ENCODE results near the gene SNX24.
"Not testable (repeated sequence)": the region's sequence is repeated elsewhere in the genome, so short reads cannot be mapped to it uniquely, and the experiment has no call there.

The SNX24 gene

GRCh38 chr5:122870219-122870856 is 24.9 kb downstream of the SNX24 start:
- in situ Hi-C loops (cut with HindIII; ENCODE audit: low sequenced_read_pairs) = no loop called here

GRCh38 chr5:122871661-122872060 is 26.2 kb downstream of the SNX24 start:
- in situ Hi-C loops (cut with HindIII; ENCODE audit: low sequenced_read_pairs) = no loop called here

GRCh38 chr5:122874179-122874875 is 28.9 kb downstream of the SNX24 start:
- in situ Hi-C loops (cut with HindIII; ENCODE audit: low sequenced_read_pairs) = no loop called here

- in situ Hi-C loops (cut with HindIII; ENCODE audit: low sequenced_read_pairs) = no loop called here
Measured at GRCh38 chr5:122877518-122877917, 32.1 kb downstream of the SNX24 start.

- in situ Hi-C loops (cut with HindIII; ENCODE audit: low sequenced_read_pairs) = no loop called here
Measured at GRCh38 chr5:122879076-122879475, 33.7 kb downstream of the SNX24 start.

GRCh38 chr5:122880170-122880689 is 34.8 kb downstream of the SNX24 start:
- in situ Hi-C loops (cut with HindIII; ENCODE audit: low sequenced_read_pairs) = no loop called here

GRCh38 chr5:122880749-122881148 is 35.3 kb downstream of the SNX24 start:
- in situ Hi-C loops (cut with HindIII; ENCODE audit: low sequenced_read_pairs) = no loop called here

- in situ Hi-C loops (cut with HindIII; ENCODE audit: low sequenced_read_pairs) = no loop called here
Measured at GRCh38 chr5:122882831-122883230, 37.4 kb downstream of the SNX24 start.

- in situ Hi-C loops (cut with HindIII; ENCODE audit: low sequenced_read_pairs) = no loop called here
Measured at GRCh38 chr5:122885045-122885517, 39.7 kb downstream of the SNX24 start.

- in situ Hi-C loops (cut with HindIII; ENCODE audit: low sequenced_read_pairs) = no loop called here
Measured at GRCh38 chr5:122885891-122886290, 40.5 kb downstream of the SNX24 start.

- in situ Hi-C loops (cut with HindIII; ENCODE audit: low sequenced_read_pairs) = no loop called here
Measured at GRCh38 chr5:122895141-122895540, 49.7 kb downstream of the SNX24 start.

GRCh38 chr5:122896598-122897282 is 51.3 kb downstream of the SNX24 start:
- in situ Hi-C loops (cut with HindIII; ENCODE audit: low sequenced_read_pairs) = no loop called here

GRCh38 chr5:122897283-122897602 is 51.8 kb downstream of the SNX24 start:
- in situ Hi-C loops (cut with HindIII; ENCODE audit: low sequenced_read_pairs) = no loop called here

GRCh38 chr5:122901346-122901745 is 55.9 kb downstream of the SNX24 start:
- in situ Hi-C loops (cut with HindIII; ENCODE audit: low sequenced_read_pairs) = no loop called here

GRCh38 chr5:122902263-122902662 is 56.9 kb downstream of the SNX24 start:
- in situ Hi-C loops (cut with HindIII; ENCODE audit: low sequenced_read_pairs) = no loop called here

GRCh38 chr5:122906768-122907167 is 61.4 kb downstream of the SNX24 start:
- in situ Hi-C loops (cut with HindIII; ENCODE audit: low sequenced_read_pairs) = no loop called here

- in situ Hi-C loops (cut with HindIII; ENCODE audit: low sequenced_read_pairs) = no loop called here
Measured at GRCh38 chr5:122907276-122907675, 61.9 kb downstream of the SNX24 start.

GRCh38 chr5:122908108-122908507 is 62.7 kb downstream of the SNX24 start:
- in situ Hi-C loops (cut with HindIII; ENCODE audit: low sequenced_read_pairs) = no loop called here

- in situ Hi-C loops (cut with HindIII; ENCODE audit: low sequenced_read_pairs) = no loop called here
Measured at GRCh38 chr5:122908662-122909061, 63.2 kb downstream of the SNX24 start.

- in situ Hi-C loops (cut with HindIII; ENCODE audit: low sequenced_read_pairs) = no loop called here
Measured at GRCh38 chr5:122909470-122910100, 64.2 kb downstream of the SNX24 start.

GRCh38 chr5:122913436-122913835 is 68.0 kb downstream of the SNX24 start:
- in situ Hi-C loops (cut with HindIII; ENCODE audit: low sequenced_read_pairs) = not testable (repeated sequence)

Data from DLD1 (cell line).